NOMO-1 (cell line): ENCODE data around the gene ROBO1.

ENCODE experiments used
- DNase-seq, 2 experiments: peaks; one replicate each; lab custom pipeline; 2025; ENCODE audit not compliant: unreplicated experiment in 2 of 2; lab: John Stamatoyannopoulos, UW

Gene ROBO1

GRCh38 chr3:78825118-78825857 lies 942.5 kb downstream of the ROBO1 start:
- no peak for DNase-seq

- DNase-seq, result no peak
Observed at GRCh38 chr3:78823859-78824258, 943.9 kb downstream of the ROBO1 start.

GRCh38 chr3:78823434-78823833 lies 944.4 kb downstream of the ROBO1 start:
- DNase-seq, result no peak

GRCh38 chr3:78822726-78823125 lies 945.1 kb downstream of the ROBO1 start:
- no peak for DNase-seq

- DNase-seq, result no peak
Observed at GRCh38 chr3:78820542-78820941, 947.3 kb downstream of the ROBO1 start.

GRCh38 chr3:78818161-78818985 lies 949.4 kb downstream of the ROBO1 start:
- no peak for DNase-seq

GRCh38 chr3:78814893-78815562 lies 952.8 kb downstream of the ROBO1 start:
- DNase-seq, result no peak

- no peak for DNase-seq
Observed at GRCh38 chr3:78812166-78812565, 955.6 kb downstream of the ROBO1 start.

GRCh38 chr3:78809966-78810365 lies 957.8 kb downstream of the ROBO1 start:
- DNase-seq, result no peak

GRCh38 chr3:78804251-78805037 lies 963.4 kb downstream of the ROBO1 start:
- no peak for DNase-seq

GRCh38 chr3:78802562-78802930 lies 965.3 kb downstream of the ROBO1 start:
- no peak for DNase-seq

GRCh38 chr3:78801926-78802561 lies 965.8 kb downstream of the ROBO1 start:
- DNase-seq, result no peak

- DNase-seq, result no peak
Observed at GRCh38 chr3:78799681-78800080, 968.1 kb downstream of the ROBO1 start.

- no peak for DNase-seq
Observed at GRCh38 chr3:78798266-78798832, 969.4 kb downstream of the ROBO1 start.

GRCh38 chr3:78794431-78794830 lies 973.4 kb downstream of the ROBO1 start:
- DNase-seq, result no peak

- no peak for DNase-seq
Observed at GRCh38 chr3:78792733-78793132, 975.1 kb downstream of the ROBO1 start.

- DNase-seq, result peak in 1 of 2 experiments; percentile 3
Observed at GRCh38 chr3:78792212-78792611, 975.6 kb downstream of the ROBO1 start.

- DNase-seq, result no peak
Observed at GRCh38 chr3:78791753-78792152, 976.0 kb downstream of the ROBO1 start.

GRCh38 chr3:78788839-78789238 lies 979.0 kb downstream of the ROBO1 start:
- DNase-seq, result no peak

- DNase-seq, result no peak
Observed at GRCh38 chr3:78785004-78785403, 982.8 kb downstream of the ROBO1 start.
